ENCODE data around the gene ZNF584.
"Not testable (repeated sequence)": the region's sequence is repeated elsewhere in the genome, so short reads cannot be mapped to it uniquely, and the experiment has no call there.

The ZNF584 gene

DNA sequence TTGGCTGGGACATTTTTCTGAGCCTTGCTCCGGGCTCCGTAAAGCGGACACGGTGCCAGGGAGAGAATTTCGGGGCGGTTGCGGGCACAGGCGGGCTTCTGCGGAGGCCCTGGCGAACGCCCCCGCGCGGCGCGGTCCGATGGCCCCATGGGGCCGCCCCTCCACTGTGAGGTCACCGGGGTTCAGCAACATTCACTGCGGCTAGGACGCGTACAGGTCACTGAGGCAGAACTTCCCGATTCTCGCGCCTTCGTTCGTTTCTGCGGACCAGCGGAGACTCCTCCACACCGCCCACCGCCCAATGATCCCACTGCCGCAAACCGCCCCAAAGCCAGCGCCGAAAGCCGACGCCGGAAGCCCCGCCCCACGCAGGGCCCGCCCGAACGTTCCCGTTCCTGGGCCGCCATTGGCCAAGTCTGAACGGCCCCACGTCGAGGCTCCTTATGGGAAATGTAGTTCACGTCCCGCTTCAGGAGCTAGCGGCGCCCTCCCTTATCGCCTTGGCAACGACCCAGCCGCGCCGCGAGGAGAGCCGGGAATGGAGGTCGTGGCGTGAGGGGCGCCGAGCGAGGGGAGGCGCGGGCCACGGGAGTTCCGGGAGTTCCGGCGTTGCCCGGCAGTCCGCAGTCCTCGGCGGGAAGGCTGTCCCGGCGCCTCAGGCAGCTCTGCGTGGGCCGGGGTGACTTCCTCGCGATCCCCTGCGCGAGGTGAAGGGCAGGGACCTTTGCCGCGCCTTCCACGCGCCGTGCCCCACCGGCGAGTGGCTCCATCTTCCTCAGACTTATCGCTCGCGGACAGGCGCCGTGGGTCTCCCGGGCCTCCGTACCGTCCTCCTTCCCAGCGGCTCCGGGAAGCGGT is at the start of gene ZNF584:
Gene ZNF584, plus strand, starts transcription at position 498 of the 858 bp plus-strand sequence. CDS start 499 bp downstream, outside the sequence.
- peak; percentile 93 to 95 for DNase-seq (ENCODE audit: low read depth in 2 of 2)

DNA sequence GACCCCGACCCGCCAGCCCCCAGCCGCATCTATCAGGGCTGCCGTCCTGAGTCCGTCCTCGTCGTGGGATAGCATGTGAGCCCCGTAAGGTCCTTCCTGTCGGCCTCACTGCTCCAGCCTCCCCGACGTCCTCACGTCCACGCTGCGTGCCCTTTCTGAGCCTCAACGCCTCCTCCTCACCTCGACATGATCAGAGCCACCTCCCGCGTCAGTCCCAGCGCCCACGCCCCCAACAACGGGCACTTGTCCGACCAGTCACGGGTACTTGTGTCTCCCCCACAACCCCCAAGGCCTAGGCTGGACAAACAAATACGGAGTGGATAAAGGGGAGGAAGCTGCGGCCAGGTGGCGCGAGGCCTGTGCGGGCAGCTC is 46.6 kb upstream of the ZNF584 start:
- DNase-seq (ENCODE audit: low read depth in 2 of 2), result peak in 1 of 2 donors; percentile 48

DNA sequence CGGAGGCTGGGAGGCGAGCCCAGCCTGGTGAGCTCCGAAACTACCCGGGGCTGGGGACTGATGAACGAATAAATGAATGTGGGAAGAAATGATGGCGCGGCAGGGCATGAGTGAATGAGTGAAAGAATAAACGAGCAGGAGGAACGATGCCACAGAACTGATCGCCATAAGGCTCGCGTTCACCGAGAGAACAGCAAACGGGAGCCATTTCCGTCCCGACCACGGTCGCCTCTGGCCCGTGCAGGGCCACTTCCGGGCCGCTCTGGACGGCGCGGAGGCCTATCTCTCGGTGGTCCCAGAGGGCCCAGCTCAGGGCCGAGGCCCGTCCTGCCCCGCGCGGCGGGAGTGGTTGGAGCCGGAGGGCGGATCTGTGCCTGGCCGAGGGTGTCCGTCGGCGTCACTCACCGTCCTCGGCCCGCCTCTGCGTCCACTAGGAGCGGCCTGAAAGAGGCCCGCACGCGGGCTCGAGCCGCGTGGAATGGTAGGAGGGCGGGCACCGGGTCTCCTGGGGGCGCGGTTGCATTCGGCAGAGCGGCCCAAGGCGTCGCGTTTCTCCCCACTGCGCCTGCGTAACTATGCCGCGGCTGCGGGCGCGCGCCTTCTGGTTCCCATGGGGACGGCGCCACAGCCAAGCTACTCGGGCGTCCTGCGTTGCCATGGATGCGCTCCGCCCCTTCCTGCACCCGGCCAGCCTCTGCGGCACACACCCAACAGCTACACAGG is 46.0 kb upstream of the ZNF584 start, which contains the start of gene ZNF497:
Gene ZNF497, minus strand, starts transcription at position 480 of the 723 bp plus-strand sequence. CDS start 5,116 bp downstream, outside the sequence.
- DNase-seq (ENCODE audit: low read depth in 2 of 2), result peak; percentile 96

DNA sequence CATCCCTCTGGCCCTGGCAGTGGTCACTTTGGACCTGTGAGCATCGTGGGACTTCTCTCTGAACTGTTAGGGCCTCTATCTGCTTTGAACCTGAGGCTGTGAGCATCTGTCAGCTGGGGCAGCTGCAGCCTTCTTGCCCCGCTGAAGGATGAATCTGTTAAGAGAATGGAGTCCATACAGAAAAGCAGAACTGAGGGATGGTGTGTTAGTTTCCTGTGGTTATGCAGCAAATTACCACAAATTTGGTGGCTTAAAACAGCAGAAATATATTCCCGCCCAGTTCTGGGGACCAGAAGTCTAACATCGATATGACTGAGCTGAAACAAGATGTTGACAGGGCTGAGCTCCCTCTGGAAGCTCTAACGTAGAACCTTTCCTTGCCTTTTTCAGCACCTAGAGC is 44.3 kb upstream of the ZNF584 start:
- no peak for DNase-seq (ENCODE audit: low read depth in 2 of 2)

DNA sequence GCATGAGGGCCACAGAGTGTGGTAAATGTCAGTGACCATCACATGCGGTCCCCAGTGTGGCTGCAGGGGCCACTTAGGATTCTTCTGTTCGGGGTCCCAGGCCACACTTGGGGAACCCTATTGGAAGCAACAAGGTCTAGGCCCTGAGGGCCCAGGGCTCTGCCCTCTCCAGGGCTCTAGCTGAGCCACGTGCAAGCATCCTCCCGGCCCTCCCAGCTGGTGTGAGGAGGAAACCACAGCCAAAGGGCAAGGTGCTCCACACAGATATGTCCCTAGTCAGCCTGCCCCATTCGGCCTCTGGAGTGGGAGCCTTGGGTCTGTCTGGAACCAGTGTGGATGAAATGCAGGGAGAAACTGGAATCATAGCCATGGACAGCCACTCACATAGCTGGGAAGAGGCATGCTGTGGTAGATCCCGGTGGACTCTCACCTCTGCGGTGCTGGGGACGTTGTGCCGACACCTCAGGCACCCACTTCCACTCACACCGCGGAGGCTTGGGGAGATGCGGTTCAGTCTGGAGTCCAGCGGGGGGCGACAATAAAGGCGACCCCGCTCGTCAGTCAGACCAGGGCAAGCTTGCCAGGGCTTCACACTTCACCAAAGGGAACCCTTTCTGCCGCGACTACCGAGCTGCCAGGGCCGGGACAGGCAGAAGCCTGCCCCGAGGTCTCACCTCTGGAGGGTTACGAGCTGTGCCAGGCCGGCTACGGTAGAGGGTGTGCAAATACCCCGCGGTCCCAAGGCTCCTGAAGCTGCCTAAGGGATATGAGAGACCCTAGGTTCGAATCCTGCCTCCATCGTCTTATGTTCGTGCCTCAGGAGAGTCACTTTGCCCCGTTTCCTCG is 41.6 kb upstream of the ZNF584 start:
- no peak for DNase-seq (ENCODE audit: low read depth in 2 of 2)

DNA sequence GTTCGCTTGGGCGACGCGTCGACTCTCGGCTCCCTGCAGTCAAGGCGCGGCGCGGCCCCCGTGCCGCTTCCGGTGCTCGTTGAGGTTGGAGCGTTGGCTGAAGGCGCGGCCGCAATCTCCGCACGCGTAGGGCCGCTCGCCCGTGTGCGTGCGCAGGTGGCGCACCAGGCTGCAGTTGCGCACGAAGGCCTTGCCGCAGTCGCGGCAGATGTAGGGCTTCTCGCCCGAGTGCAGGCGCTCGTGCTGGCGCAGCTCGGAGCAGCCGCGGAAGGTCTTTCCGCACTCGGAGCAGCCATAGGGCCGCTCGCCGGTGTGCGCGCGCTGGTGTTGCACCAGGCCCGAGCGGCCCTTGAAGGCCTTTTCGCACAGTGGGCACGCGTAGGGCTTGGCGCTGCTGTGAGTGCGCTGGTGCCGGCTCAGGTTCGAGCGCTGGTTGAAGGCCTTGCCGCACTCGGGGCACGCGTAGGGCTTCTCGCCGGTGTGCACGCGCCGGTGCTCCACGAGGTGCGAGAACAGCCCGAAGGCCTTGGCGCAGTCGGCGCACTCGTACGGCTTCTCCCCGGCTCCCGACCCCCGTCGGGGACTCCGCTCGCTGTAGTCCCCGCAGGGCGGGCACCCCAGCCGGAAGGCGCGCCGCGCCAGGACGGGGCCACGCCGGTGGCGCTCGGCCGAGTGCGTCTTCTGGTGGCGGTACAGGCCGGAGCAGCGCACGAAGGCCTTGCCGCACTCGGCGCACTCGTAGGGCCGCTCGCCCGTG is 40.6 kb upstream of the ZNF584 start:
- no peak for DNase-seq (ENCODE audit: low read depth in 2 of 2)

DNA sequence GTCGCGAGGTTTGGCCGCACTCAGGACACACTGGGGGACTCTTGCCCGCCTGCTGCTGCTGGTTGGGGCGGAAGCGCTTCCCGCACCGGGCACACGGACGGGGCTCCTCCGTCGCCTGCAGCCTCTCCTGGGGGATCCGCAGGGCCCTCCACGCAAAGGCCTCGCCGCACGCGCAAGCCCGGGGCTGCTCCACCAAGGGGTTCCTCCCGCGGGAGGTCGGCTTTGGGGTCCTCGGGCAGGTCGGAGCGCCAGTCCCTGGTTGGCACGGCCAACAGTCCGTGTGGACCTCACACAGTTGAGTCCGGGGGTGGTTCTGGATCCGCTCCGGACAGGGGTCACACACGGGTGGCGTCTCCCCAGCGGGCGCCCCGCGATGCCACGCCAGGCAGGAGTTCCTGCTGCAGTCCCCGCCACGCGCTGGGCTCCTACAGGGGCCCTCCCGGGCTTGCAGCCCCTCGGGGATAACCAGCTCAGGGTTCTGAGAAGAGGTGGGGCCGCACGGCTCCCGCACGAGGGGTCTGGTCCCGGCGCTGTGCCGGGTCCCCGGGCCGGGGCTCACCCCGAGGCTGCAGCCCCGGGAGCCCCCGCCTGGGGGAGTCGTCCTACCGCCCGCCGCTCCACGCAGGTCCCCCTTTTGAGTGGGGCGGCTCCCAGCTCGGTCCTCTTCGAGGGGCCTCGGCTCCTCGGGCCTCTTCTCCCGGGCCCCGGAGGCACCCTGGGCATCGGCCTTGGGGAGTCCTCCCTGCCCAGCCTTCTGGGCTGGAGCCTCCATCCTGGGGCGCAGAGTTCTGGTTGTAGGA is 39.7 kb upstream of the ZNF584 start:
- DNase-seq (ENCODE audit: low read depth in 2 of 2), result no peak

DNA sequence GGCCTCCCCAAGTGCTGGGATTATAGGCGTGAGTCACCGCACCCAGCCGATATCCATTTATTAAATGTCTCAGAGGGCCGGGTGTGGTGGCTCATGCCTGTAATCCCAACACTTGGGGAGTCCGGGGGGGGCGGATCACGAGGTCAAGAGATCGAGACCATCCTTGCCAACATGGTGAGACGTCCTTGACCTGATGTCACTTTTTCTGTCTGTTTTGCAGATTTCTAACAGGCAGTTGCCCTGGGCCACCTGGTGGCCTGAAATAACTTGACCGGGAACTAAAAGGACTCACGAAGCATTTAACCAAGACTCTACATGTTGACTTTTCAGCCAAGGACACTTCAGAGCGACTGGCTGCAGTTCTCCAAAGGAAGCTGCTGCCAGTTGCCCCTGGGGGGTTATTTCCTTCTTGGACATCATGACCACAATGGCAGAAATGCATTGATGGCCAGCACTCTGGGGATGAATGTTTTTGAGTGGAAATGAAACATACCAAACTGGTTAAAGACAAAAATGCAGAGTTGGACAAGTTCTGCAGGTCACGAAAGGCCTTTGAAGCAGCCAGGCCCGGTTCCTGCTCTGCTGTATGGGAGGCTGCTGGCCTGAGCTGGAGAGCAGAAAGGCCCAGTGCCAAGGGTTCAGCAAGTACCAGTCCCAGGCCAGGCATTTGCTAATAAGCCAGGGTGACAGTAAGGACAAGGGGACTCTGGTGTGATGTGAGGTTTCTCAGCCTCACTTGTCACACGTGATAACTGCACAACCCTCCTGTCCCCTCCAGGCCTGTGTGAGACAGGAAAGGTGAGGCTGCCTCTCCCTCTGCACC is 35.9 kb upstream of the ZNF584 start:
- no peak for DNase-seq (ENCODE audit: low read depth in 2 of 2)

DNA sequence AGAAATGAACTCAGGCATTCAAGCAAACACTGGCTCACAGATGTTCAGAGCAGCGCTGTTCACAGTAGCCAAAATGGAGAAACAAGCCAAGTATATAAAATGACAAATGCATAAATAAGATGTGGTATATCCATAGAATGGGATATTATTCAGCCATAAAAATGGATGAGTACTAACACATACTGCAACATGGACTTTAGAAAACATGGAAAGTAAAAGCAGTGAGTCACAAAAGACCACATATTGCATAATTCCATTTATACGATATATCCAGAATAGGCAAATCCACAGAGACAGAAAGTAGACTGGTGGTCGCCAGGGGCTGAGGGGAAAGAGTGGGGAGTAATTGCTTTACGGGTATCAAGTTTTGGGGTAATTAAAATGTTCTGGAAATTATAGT is 34.2 kb upstream of the ZNF584 start:
- DNase-seq (ENCODE audit: low read depth in 2 of 2), result no peak

DNA sequence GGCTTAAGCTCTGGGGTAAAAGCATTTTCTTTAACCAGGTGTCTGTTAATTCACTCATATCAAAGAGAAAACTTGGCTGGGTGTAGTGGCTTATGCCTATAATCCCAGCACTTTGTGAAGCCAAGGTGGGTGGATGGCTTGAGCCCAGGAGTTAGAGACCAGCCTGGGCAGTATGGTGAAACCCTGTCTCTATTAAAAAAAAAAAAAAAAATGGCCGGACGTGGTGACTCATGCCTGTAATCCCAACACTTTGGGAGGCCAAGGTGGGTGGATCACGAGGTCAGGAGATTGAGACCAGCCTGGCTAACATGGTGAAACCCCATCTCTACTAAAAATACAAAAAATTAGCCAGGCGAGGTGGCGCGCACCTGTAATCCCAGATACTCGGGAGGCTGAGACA is 31.7 kb upstream of the ZNF584 start:
- not testable (repeated sequence) for DNase-seq (ENCODE audit: low read depth in 2 of 2)

DNA sequence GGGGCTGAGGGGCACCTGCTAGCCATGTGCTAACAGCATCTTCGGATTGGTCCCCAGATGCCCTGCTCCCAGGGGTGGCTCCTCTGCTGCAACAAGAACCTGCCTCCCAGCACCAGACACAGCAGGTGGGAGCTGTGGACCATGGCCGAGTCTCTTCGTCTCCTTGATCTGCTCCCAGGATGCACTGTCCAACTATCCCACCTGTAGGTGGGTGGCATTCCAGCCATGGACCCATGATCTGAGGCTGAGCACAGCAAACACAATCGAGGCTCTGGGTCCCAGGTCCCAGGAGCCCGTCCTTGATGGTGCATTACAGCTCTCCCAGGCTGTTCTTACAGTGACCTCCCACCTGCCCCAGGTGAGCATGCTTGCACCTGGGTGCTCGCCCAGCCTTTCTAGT is 29.2 kb upstream of the ZNF584 start:
- no peak for DNase-seq (ENCODE audit: low read depth in 2 of 2)

DNA sequence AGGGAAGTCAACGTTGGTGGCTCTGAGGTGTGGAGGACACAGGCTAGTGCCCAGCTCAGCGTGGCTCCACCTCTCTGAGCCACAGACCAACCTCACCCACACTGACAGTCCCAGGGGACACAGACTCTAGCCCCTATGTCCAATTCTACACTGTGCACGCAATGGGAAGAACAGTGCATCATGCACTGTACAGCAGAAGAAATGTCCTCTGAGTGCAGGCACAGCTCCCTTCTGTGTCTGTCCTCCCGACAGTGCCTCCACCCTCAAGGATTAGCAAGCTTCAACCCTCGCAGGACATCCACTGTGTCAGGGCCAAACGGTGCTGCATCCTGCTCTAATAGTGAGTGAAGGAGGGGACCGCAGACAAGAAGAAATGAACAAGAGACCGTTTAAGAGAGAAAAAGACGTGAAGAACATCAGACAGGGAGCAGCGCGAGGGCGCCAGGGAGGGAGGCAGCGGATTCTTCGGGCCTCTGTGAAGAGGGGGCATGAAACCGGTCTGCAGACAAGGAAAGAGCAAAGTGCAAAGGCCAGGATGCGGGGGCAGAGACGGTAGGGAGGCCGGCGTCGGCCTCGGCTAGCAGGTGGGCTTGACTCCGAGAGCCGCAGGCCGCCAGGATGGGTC is 28.3 kb upstream of the ZNF584 start:
- DNase-seq (ENCODE audit: low read depth in 2 of 2), result no peak

DNA sequence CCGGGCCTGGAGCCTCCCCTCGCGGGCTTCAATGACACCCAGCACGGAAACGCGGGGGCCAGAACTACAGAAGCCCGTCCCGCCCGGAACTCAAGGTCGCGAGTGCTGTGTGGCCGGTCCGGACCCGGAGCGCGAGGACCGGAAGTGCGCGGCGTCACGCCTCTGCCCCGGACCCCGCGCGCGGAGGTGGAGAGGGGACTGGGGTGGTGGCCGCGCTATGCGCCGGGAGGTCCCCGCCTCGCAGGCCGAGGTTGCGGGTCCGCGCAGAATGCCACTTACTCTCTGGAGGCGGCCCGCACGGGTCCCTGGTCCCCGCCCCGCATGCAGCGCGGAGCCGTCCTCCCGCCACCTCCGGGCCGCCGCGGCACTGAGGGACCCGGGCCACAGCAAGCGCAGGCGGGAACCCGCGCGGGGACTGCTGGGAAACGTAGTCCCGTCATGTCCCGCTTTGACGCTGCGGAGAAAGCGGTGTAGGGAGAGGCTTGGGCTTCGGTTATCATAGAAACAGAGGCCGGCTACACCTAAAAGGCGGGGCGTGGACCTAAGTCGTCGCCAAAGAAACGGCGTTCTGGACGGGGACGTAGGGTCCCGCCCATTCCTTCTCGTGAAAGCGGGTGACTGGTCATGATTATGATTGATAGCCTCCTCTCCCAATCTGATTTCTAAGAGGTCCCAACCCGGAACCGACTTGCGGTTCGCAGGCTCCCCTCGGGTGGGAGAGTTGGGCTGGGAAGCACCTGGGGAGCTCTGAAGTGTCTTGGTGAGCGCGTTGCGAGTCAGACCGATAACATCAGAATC is 27.6 kb upstream of the ZNF584 start, which contains the start of gene ZNF837:
Gene ZNF837, minus strand, starts transcription at position 369 of the 798 bp plus-strand sequence. CDS start 11,698 bp downstream, outside the sequence.
- DNase-seq (ENCODE audit: low read depth in 2 of 2), result peak; percentile 94 to 95

DNA sequence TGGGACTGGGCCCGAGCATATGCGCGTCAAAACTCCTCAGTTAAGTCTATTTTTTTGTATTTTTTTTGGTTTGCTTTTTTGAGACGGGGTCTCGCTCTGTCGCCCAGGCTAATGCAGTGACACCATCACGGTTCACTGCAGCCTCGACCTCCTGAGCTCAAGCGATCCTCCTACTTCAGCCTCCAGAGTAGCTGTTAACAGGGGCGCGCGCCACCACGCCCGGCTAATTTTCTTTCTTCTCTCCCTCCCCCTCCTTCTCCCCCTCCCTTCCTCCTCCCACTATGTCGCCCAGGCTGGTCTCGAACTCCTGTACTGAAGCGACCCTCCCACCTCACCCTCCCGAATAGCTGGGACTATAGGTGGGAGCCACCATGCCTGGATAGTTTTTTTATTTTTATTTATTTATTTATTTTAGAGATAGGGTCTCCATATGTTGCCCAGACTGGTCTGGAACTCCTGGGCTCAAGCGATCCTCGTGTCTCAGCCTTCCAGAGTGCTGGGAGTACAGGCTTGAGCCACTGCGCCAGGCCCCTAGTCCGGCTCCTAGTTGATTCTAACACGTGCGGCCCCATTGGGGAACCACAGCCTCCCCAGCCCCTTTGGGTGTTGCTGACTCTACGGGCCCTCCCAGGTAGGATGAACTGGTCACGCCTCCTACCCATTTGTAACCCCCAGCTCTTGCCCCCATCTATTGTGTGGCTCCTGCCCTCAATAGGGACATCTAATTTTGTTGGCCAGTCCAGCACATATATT is 26.8 kb upstream of the ZNF584 start:
- DNase-seq (ENCODE audit: low read depth in 2 of 2), result no peak

DNA sequence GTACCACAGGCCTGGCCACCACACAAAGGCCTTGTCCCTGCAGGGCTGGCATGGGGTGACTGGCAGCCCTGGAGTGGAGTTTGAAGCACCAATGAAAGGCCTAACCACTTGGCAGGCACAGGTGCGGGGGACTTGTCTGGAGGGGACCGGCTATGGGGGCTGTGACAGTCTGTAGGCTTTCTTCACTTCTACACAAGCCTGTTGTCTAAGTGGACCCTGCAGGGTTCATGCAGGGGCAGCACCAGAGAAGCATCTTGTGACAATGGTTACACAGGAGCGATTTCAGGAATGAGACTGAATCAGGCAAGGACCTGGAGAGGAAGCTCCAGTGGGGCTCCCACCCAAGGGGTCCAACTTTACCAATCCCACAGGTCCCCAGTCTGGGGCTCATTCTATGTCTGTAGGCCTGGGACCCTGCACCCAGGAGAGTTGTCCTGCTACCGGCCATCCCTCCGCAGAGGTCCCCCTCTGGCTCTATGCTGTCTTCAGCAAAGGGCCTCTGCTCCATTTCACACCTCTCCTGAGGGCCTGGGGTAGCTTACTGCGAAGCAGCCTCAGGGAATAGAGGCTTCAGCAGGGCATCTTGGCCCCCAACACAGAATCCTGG is 25.3 kb upstream of the ZNF584 start:
- DNase-seq (ENCODE audit: low read depth in 2 of 2), result no peak

DNA sequence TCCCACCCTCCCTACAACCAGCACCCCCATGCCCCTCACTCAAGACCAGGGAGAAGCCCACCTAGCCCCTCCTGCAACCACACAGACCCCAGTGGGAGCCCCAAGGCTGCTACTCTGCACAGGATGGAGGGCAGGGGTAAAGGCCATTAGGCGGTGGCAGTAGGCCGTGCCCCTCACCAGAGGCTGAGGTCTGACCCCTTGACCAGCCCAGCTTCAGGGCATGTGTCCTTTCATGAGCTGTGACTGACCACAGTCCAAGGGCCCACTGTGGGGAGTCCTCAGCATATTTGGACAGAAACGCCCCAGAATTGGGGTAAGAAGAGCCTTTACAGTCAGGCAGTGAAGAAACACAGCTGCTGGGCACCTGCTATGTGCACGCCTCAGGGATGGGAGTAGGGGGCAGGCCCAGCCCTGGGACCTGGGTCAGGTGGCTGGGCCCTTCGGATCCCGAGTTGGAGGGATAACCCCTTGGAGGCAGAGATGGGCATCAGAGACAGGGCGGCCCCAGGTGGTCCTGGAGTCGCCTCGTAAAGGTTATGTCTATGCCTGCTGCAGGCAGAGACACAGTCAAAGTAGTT is 23.0 kb upstream of the ZNF584 start:
- DNase-seq (ENCODE audit: low read depth in 2 of 2), result no peak
